Left forelimb (tissue), 1 donor: ENCODE measurements around the gene PCGF3.
"Not testable (repeated sequence)": the region's sequence is repeated elsewhere in the genome, so short reads cannot be mapped to it uniquely, and the experiment has no call there.

Experiments
- DNase-seq: peaks from one replicate; pipeline ENCODE4 v3.0.0-alpha.2; 2018; ENCODE audit warnings: low spot score

Gene PCGF3

GRCh38 chr4:704198-704891 is 1.3 kb upstream of the PCGF3 start:
- DNase-seq, result no peak

GRCh38 chr4:704971-705277 is 708 bp upstream of the PCGF3 start:
- DNase-seq, result no peak

GRCh38 chr4:706083-706633 is 526 bp downstream of the PCGF3 start:
- not testable (repeated sequence) for DNase-seq

GRCh38 chr4:706834-707598 is 1.4 kb downstream of the PCGF3 start:
- DNase-seq, result no peak

- DNase-seq, result no peak
Observed at GRCh38 chr4:707929-708630, 2.4 kb downstream of the PCGF3 start.

- no peak for DNase-seq
Observed at GRCh38 chr4:708631-708933, 3.0 kb downstream of the PCGF3 start.

GRCh38 chr4:709348-709747 is 3.7 kb downstream of the PCGF3 start:
- DNase-seq, result no peak

- no peak for DNase-seq
Observed at GRCh38 chr4:710116-710515, 4.5 kb downstream of the PCGF3 start.

- DNase-seq, result no peak
Observed at GRCh38 chr4:710916-711315, 5.3 kb downstream of the PCGF3 start.

- DNase-seq, result no peak
Observed at GRCh38 chr4:712093-712492, 6.5 kb downstream of the PCGF3 start.

GRCh38 chr4:712916-713632 is 7.4 kb downstream of the PCGF3 start:
- no peak for DNase-seq

- DNase-seq, result no peak
Observed at GRCh38 chr4:714087-714486, 8.5 kb downstream of the PCGF3 start.

GRCh38 chr4:717601-718320 is 12.1 kb downstream of the PCGF3 start:
- DNase-seq, result no peak

- no peak for DNase-seq
Observed at GRCh38 chr4:718460-718859, 12.8 kb downstream of the PCGF3 start.

GRCh38 chr4:720111-720860 is 14.7 kb downstream of the PCGF3 start:
- no peak for DNase-seq

- DNase-seq, result no peak
Observed at GRCh38 chr4:721261-722168, 15.9 kb downstream of the PCGF3 start.

- no peak for DNase-seq
Observed at GRCh38 chr4:722169-722725, 16.6 kb downstream of the PCGF3 start.

- DNase-seq, result no peak
Observed at GRCh38 chr4:722851-723360, 17.3 kb downstream of the PCGF3 start.

- DNase-seq, result no peak
Observed at GRCh38 chr4:723751-724530, 18.3 kb downstream of the PCGF3 start.
